ENCODE data around the gene CYRIA. TPM values are rescaled to one million over a fixed set of nuclear protein-coding genes. Genes with fewer than 3 reads are reported as not detected.

Gene CYRIA
- polyA plus RNA-seq, 2 of the 4 experiments (the other 2 are of a cell fraction), result 0.01 to 0.08 TPM

DNA sequence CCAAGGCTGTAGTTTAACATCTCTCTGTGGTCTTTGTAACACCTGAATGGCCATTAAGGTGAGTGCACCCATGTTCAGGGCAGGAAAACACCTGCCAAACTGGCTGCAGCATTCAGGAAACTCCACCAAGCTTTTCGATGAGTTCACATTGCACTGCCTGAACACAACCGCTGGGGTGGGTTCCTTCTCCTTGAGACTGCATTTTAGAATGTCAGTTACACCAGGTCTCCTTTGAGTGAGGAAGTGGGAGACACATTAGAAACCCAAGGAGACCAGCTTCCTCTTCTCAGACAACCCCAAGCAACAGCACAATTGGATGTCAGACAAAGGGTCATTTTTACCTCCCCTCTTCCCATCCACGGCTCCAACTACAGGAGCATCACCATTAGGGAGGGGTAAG lies 35.2 kb downstream of the CYRIA start:
- Histone ChIP-seq H3K9me3 (no peaks in the 10 kb centered on the region), H3K27ac (no peak overlapping the region), H3K4me2 (no peak overlapping the region), H3K4me1 (no peaks in the 10 kb centered on the region), H3K4me3 (no peak overlapping the region)
- no peak for ATAC-seq
- DNase-seq (ENCODE audit: low read depth in 1 of 2, low spot score in 1 of 2), result no peak
- FAIRE-seq, result no peak
- no peak for TF ChIP-seq RAD21 (conservative IDR thresholded peaks at IDR 0.05 in 1 of 2, IDR thresholded peaks at IDR 0.05 in 1 of 2)
- TF ChIP-seq POLR2A (IDR thresholded peaks at IDR 0.05; ENCODE audit: low read length), result no peak
- TF ChIP-seq MAZ (IDR thresholded peaks at IDR 0.05; ENCODE audit: borderline replicate concordance, low read depth, low read length), result no peak
- ChIA-PET POLR2A (no interaction called here), CTCF (interaction anchor here (1.0 to 1.2 kb wide), 2 partner anchors 22 to 127 kb away, joined by 3 to 4 read pairs; no protein-coding TSS in a partner anchor)
- 31% methylated on average over 3 of the region's 3 CpGs for WGBS (ENCODE audit: missing lambda C conversion rate)

- Histone ChIP-seq H3K27ac (no peak overlapping the region), H3K4me2 (no peak overlapping the region), H3K4me3 (no peak overlapping the region), H3K9me3 (no peaks in the 10 kb centered on the region), H3K4me1 (no peaks in the 10 kb centered on the region)
- WGBS (ENCODE audit: missing lambda C conversion rate), result 37% methylated on average over 6 of the region's 6 CpGs
- no peak for DNase-seq (ENCODE audit: low read depth in 1 of 2, low spot score in 1 of 2)
- no peak for FAIRE-seq
- TF ChIP-seq, protein P1, sequence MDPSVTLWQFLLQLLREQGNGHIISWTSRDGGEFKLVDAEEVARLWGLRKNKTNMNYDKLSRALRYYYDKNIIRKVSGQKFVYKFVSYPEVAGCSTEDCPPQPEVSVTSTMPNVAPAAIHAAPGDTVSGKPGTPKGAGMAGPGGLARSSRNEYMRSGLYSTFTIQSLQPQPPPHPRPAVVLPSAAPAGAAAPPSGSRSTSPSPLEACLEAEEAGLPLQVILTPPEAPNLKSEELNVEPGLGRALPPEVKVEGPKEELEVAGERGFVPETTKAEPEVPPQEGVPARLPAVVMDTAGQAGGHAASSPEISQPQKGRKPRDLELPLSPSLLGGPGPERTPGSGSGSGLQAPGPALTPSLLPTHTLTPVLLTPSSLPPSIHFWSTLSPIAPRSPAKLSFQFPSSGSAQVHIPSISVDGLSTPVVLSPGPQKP (IDR thresholded peaks at IDR 0.05; ENCODE audit: low read depth, low read length), result no peak
- TF ChIP-seq, protein P2, sequence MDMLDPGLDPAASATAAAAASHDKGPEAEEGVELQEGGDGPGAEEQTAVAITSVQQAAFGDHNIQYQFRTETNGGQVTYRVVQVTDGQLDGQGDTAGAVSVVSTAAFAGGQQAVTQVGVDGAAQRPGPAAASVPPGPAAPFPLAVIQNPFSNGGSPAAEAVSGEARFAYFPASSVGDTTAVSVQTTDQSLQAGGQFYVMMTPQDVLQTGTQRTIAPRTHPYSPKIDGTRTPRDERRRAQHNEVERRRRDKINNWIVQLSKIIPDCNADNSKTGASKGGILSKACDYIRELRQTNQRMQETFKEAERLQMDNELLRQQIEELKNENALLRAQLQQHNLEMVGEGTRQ (IDR thresholded peaks at IDR 0.05), result no peak
- TF ChIP-seq, protein P3, sequence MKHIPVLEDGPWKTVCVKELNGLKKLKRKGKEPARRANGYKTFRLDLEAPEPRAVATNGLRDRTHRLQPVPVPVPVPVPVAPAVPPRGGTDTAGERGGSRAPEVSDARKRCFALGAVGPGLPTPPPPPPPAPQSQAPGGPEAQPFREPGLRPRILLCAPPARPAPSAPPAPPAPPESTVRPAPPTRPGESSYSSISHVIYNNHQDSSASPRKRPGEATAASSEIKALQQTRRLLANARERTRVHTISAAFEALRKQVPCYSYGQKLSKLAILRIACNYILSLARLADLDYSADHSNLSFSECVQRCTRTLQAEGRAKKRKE (CRISPR knock-in tag; IDR thresholded peaks at IDR 0.05; ENCODE audit: low read depth), result no peak
- no peak for TF ChIP-seq ZC3H11A (IDR thresholded peaks at IDR 0.05)
- no peak for TF ChIP-seq REST (IDR thresholded peaks at IDR 0.05)
- no peak for TF ChIP-seq KDM1A (IDR thresholded peaks at IDR 0.05; ENCODE audit: low read depth)
- TF ChIP-seq, protein P4, sequence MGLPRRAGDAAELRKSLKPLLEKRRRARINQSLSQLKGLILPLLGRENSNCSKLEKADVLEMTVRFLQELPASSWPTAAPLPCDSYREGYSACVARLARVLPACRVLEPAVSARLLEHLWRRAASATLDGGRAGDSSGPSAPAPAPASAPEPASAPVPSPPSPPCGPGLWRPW (IDR thresholded peaks at IDR 0.05), result no peak
- TF ChIP-seq CHD2 (IDR thresholded peaks at IDR 0.05; ENCODE audit: low read length, partially characterized antibody), result no peak
- no peak for TF ChIP-seq MAFK (IDR thresholded peaks at IDR 0.05; ENCODE audit: partially characterized antibody)
- no peak for TF ChIP-seq HOXA7 (CRISPR knock-in tag; IDR thresholded peaks at IDR 0.05)
- no peak for TF ChIP-seq RCOR1 (IDR thresholded peaks at IDR 0.05; ENCODE audit: low read depth, low read length)
- TF ChIP-seq PBX3 (IDR thresholded peaks at IDR 0.05), result no peak
- TF ChIP-seq FOSB (CRISPR knock-in tag; IDR thresholded peaks at IDR 0.05), result no peak
- no peak for TF ChIP-seq CTCF (IDR thresholded peaks at IDR 0.05)
- TF ChIP-seq EP300 (IDR thresholded peaks at IDR 0.05), result no peak
- no peak for TF ChIP-seq JUNB (IDR thresholded peaks at IDR 0.05)
- TF ChIP-seq CEBPB (IDR thresholded peaks at IDR 0.05), result no peak
- ChIA-PET POLR2A (no interaction called here), CTCF (interaction anchor here (1.1 to 2.0 kb wide), 3 partner anchors 21 to 127 kb away, joined by 4 to 7 read pairs (median 4); no protein-coding TSS in a partner anchor)
- no peak for ATAC-seq
Measured at GRCh38 chr2:16629770-16630169, 35.9 kb downstream of the CYRIA start.
